Measurements from ENCODE around the gene SNAP25. TPM values are rescaled to one million over a fixed set of nuclear protein-coding genes. Genes with fewer than 3 reads are reported as not detected.

The SNAP25 gene
- total RNA-seq, 1 donor from 2014 or later, result 3.7 TPM

DNA sequence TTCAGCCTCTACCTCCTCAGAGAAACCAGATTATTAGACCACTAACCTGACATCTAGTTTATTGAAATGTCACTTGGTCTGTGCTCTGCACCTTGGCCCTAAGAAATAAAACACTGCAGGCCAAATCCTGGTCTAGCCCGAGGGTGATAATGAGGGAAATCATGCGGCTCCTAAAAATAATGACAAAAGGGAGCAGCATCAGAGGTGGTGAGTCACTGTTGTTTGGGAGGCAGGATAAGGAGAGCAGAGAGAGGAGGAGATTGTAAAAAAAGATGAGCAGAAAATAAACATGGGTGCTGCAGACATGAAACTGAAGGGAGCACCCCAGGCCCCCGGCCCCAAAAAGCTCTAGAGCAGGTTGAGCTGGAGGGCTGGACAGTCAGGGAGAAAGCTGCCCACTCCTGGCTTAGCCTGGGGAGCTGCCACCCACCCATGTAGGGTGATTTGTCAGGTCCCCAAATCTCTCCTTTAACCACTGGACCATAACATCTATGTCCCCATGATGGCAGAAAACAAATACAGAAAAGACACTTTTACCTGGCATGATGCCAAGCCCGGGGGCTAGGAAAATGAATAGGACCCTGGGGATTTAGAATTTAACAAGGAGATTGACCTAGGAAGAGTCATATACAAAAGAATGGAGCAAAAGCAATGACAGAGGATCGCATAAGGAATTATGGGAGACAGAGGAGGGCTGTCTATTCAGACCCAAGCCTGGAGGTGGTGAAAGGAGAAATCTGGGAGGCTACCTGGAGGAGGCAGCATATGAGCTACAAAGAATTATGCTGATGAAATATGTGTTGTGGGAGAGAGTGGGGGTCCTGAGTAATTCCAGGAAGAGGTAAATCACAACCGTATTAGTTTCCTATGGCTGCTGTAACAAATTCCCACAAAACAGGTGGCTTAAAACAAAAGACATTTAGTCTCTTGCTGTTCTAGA is 103.7 kb downstream of the SNAP25 start:
- DNase-seq (ENCODE audit: low spot score), result no peak
- Mint-ChIP-seq H3K27me3 (ENCODE audit: insufficient read depth) (peaks cover 3% of the 10 kb centered on the region), H3K27ac (no peak overlapping the region), H3K36me3 (ENCODE audit: low read depth) (no peaks in the 10 kb centered on the region), H3K4me3 (no peak overlapping the region), H3K9me3 (peaks cover 5% of the 10 kb centered on the region), H3K4me1 (ENCODE audit: low read depth) (no peaks in the 10 kb centered on the region)
- intact Hi-C loops (cut with micrococcal nuclease), result no loop called here

DNA sequence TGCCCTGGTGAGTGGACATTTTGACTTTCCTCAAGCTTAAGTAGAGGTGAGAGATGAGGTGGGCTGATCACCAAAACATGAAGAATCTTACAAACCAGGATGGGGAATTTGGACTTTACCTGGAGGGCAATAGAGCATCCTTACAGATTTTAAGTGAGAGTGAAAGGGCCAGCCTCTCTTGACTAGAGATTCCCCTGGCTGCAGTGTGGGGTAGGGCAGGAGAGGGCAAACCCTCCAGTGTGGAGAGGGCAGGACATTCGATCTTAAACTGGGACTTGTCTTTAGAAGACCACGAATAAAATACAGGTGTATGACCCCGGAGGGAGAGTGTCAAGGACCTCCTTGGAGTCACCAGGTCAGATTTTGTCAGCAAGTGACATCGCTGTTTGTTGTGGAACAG is 105.1 kb downstream of the SNAP25 start:
- no peak overlapping the region for H3K27ac Mint-ChIP-seq
- H3K27me3 Mint-ChIP-seq (ENCODE audit: insufficient read depth), result peaks cover 3% of the 10 kb centered on the region
- peaks cover under 1% of the 10 kb centered on the region for H3K9me3 Mint-ChIP-seq
- DNase-seq (ENCODE audit: low spot score), result no peak
- no peak overlapping the region for H3K4me3 Mint-ChIP-seq
- intact Hi-C loops (cut with micrococcal nuclease), result no loop called here
- no peaks in the 10 kb centered on the region for H3K4me1 Mint-ChIP-seq (ENCODE audit: low read depth)
- no peaks in the 10 kb centered on the region for H3K36me3 Mint-ChIP-seq (ENCODE audit: low read depth)

DNA sequence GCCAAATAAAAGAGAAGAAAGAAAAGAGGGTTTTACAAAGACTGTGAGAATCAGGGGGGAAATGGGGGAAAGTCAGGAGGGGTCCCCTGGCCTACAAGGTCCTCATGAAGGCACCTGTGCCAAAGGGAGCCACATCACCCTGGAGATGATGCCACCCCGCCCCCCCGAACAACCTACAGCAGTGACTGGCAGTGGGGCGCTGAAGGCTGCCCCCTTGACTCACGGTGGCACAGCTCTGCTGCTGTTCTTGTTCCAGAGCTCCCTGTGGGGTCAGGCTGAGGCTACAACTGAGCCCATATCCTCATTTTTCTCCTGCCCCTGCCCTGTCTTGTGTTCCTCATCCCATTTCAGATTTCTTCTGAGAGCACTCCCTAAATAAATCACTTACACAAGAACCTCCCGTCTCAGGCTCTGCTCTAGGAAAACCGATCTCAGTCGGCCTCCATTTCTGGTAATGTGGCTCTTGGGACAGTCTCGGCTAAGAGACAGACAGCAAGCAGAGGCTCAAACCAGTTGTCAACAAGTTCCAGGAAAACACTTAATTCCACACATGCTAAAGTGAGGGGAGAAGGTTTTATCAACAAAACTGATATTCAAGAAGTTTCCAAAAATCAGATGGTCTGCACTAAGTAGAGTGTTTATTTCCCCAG is 105.7 kb downstream of the SNAP25 start:
- no peaks in the 10 kb centered on the region for H3K36me3 Mint-ChIP-seq (ENCODE audit: low read depth)
- no peaks in the 10 kb centered on the region for H3K9me3 Mint-ChIP-seq
- no peak overlapping the region for H3K27ac Mint-ChIP-seq
- no peaks in the 10 kb centered on the region for H3K4me1 Mint-ChIP-seq (ENCODE audit: low read depth)
- DNase-seq (ENCODE audit: low spot score), result no peak
- H3K27me3 Mint-ChIP-seq (ENCODE audit: insufficient read depth), result peaks cover 3% of the 10 kb centered on the region
- intact Hi-C loops (cut with micrococcal nuclease), result no loop called here
- H3K4me3 Mint-ChIP-seq, result no peak overlapping the region

DNA sequence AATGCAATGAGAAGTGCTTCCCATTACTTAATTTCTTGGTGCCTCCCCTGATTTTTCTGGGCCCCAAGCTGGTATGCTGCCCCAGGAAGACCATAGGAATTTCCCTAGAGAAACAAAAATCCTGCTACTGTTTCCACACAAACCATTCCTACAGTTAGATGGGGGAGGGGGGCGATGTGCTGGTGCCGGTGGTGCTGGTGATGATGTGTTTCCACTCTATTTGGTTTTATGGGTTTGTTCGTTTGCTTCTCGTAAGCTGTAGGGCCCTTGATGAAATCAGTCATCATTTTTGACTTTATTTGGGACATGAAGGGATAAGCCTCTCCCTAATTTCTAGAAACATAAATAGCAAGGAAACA is 110.2 kb downstream of the SNAP25 start:
- no peaks in the 10 kb centered on the region for H3K4me1 Mint-ChIP-seq (ENCODE audit: low read depth)
- H3K27me3 Mint-ChIP-seq (ENCODE audit: insufficient read depth), result peaks cover 13% of the 10 kb centered on the region
- no peak for DNase-seq (ENCODE audit: low spot score)
- intact Hi-C loops (cut with micrococcal nuclease), result no loop called here
- H3K36me3 Mint-ChIP-seq (ENCODE audit: low read depth), result no peaks in the 10 kb centered on the region
- H3K4me3 Mint-ChIP-seq, result no peak overlapping the region
- no peaks in the 10 kb centered on the region for H3K9me3 Mint-ChIP-seq
- no peak overlapping the region for H3K27ac Mint-ChIP-seq

DNA sequence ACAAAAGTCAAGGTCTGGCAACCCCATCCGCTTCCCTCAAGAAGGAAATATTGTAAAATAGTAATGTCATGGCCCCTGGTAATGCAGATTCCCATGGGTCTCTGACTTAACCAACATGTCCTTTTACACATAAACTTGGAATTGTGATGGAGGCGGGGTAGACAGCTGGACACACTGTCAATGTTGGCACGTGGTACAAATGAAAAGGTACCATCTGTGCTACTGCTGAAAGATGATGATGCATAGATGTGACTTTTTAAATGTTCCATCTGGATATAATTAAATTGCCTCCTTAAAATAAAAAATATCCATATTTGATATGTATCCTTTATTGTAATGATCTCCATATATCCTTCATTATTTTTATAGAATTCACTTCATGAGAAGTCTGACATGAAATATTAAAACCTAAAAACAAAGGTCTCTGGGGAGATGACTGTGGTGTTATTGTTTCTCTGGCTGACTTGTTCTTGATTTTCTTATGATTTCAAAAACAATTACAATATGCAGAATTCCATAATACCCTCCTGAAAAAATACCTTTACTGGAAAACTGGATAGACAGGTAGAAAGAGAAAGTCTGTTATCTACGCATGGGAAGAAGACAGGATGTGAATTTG is 110.9 kb downstream of the SNAP25 start:
- H3K27me3 Mint-ChIP-seq (ENCODE audit: insufficient read depth), result peaks cover 13% of the 10 kb centered on the region
- no peaks in the 10 kb centered on the region for H3K4me1 Mint-ChIP-seq (ENCODE audit: low read depth)
- H3K27ac Mint-ChIP-seq, result no peak overlapping the region
- DNase-seq (ENCODE audit: low spot score), result no peak
- H3K4me3 Mint-ChIP-seq, result no peak overlapping the region
- intact Hi-C loops (cut with micrococcal nuclease), result no loop called here
- H3K9me3 Mint-ChIP-seq, result no peaks in the 10 kb centered on the region
- H3K36me3 Mint-ChIP-seq (ENCODE audit: low read depth), result no peaks in the 10 kb centered on the region

DNA sequence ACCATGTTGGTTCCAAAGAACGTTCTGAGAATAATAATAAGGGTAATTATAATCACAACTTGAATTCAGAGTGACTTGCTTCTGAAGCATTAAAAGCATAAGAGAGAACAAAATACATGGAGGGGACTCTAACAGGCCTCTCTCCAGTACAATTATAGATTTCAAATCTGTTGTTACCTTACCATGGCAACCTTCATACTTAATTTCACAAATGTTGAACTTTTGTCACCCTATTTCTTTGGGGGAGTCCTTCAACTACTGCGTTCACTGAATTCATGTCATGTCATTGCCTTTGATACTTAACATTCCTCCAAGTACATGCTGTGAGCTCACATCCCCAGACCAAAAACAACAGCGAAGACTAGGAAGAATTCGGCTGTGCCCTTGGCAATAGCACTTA is 111.4 kb downstream of the SNAP25 start:
- no peaks in the 10 kb centered on the region for H3K9me3 Mint-ChIP-seq
- no peak for DNase-seq (ENCODE audit: low spot score)
- no peak overlapping the region for H3K4me3 Mint-ChIP-seq
- H3K27me3 Mint-ChIP-seq (ENCODE audit: insufficient read depth), result peaks cover 15% of the 10 kb centered on the region
- intact Hi-C loops (cut with micrococcal nuclease), result no loop called here
- H3K4me1 Mint-ChIP-seq (ENCODE audit: low read depth), result no peaks in the 10 kb centered on the region
- no peaks in the 10 kb centered on the region for H3K36me3 Mint-ChIP-seq (ENCODE audit: low read depth)
- H3K27ac Mint-ChIP-seq, result no peak overlapping the region

DNA sequence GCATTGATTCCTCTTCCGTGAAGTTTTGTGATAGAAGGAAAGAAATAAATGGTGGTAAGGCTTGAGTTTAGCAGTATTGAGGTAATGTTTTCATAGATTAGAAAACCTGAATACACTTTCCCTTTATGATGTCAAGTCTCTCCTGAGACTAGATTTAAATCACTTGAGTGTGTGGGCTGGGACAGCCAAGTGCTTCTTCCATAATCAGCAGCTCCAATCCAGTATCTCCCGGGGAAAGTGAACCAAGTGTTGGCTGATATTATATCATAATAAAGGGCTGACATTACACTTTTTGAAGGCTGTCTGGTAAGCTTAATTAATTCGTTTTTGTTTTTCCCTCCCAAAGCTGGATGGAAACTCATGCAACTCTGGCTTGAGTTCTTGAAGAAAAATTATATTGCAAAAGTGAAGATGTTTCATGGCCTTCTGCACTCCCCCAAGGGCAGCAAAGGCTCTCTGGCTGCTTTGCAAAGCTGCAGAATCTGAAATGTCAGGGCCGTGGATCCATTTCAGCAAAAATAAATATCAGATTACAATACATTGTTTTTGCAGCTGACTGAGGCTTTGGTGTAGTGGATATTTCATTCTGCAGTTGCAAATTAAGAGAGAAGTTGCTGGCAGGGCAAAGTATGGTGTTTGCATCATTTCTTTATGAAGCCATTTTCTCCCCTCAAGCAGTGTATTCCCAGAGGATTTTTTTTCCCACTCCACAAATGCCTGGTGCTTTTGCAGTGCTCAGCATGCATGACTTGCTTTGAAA is 114.2 kb downstream of the SNAP25 start:
- Mint-ChIP-seq H3K36me3 (ENCODE audit: low read depth) (no peaks in the 10 kb centered on the region), H3K27ac (no peak overlapping the region), H3K27me3 (ENCODE audit: insufficient read depth) (peaks cover 18% of the 10 kb centered on the region), H3K4me1 (ENCODE audit: low read depth) (peaks cover 5% of the 10 kb centered on the region), H3K9me3 (no peaks in the 10 kb centered on the region), H3K4me3 (no peak overlapping the region)
- no peak for DNase-seq (ENCODE audit: low spot score)
- intact Hi-C loops (cut with micrococcal nuclease), result no loop called here

DNA sequence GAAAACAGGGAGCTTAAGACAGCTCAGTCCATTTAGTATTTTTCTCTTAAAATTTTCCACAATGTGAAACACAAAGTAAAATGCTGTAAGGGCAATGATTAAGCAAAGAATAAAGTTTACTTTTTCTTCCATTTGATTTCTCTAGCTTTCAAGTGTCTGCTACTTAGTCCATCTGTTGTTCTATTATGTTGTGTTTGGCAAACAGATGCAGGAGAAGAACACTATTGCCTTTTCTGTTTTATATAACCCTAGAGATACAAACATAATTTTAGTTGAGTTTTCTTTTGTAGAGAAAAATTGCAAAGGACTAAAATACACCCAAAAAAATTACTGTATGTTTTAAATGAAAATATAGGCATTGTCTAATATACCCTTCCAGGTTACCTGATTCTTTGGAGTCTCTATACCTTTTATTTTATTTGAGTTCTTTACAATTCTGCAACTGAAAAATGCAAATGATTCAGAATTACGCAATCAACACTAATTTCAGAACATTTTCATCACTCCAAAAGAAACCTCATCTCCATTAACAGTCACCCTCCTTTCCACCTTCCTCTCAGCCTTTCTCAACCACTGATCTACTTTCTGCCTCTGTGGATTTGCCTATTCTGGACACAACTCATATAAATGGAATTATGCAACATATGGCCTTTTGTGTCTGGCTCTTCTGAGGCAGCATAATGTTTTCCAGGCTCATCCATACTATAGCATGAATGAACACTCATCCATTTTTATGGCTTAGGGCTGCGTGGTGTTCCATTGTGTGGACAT is 118.5 kb downstream of the SNAP25 start:
- intact Hi-C loops (cut with micrococcal nuclease), result no loop called here
- Mint-ChIP-seq H3K27me3 (ENCODE audit: insufficient read depth) (peaks cover 16% of the 10 kb centered on the region), H3K4me1 (ENCODE audit: low read depth) (peaks cover 5% of the 10 kb centered on the region), H3K36me3 (ENCODE audit: low read depth) (no peaks in the 10 kb centered on the region), H3K27ac (no peak overlapping the region), H3K4me3 (no peak overlapping the region), H3K9me3 (no peaks in the 10 kb centered on the region)
- DNase-seq (ENCODE audit: low spot score), result no peak

DNA sequence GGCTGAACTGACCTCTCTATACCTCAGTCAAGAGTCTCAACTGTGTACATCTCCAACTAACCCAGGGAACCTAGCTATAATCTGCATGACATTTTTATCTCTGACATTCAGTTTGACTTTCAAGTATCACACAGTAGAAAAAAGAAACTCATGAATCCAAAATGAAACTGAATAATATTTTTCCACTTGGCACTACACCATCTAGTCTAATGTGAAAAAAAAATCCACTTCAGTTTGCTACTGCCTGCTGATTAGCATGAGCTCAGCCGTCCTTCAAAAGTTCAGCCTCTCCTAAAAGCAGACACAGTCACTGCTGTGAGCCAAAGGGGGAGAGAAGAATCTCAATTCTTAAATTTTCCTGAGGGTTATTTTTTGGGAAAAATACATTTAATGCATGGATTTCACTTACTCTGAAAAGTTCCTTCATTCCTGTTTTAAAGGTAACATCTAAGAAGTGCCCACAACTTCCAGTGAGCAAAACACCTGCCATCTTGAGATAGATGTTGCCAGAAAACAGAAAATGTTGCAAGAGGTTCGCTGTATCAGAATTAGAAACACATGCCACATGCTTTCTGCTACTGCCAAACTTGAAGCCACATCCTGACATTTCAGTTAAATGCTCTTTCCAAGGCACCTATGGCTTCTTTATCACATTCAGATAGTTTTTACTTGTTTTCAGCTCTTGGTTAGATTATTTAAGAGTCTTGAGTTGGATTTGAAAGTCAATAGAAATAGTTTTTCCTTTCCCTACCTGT is 120.0 kb downstream of the SNAP25 start:
- peaks cover 5% of the 10 kb centered on the region for H3K4me1 Mint-ChIP-seq (ENCODE audit: low read depth)
- no peak overlapping the region for H3K27ac Mint-ChIP-seq
- intact Hi-C loops (cut with micrococcal nuclease), result no loop called here
- DNase-seq (ENCODE audit: low spot score), result no peak
- H3K27me3 Mint-ChIP-seq (ENCODE audit: insufficient read depth), result peaks cover 13% of the 10 kb centered on the region
- H3K36me3 Mint-ChIP-seq (ENCODE audit: low read depth), result no peaks in the 10 kb centered on the region
- H3K9me3 Mint-ChIP-seq, result no peaks in the 10 kb centered on the region
- no peak overlapping the region for H3K4me3 Mint-ChIP-seq

DNA sequence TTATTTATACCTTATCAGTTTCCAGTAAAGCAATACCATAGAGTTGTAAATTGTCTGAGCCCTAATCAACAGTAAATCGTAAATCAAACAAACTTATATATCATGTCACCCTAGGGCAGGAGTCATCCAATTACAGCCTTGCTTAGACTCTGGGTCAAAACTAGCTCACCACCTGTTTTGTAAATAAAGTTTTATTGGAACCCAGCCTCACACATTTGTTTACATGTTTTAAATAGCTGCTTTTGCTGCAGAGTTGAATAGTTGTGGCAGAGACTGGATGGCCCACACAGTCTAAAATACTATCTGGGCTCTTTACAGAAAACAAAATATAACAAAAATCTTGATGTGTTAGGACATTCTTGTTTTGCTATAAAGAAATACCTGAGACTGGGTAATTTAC is 121.0 kb downstream of the SNAP25 start:
- Mint-ChIP-seq H3K36me3 (ENCODE audit: low read depth) (no peaks in the 10 kb centered on the region), H3K27ac (no peak overlapping the region), H3K9me3 (no peaks in the 10 kb centered on the region), H3K4me3 (no peak overlapping the region), H3K4me1 (ENCODE audit: low read depth) (peaks cover 5% of the 10 kb centered on the region), H3K27me3 (ENCODE audit: insufficient read depth) (peaks cover 12% of the 10 kb centered on the region)
- no peak for DNase-seq (ENCODE audit: low spot score)
- intact Hi-C loops (cut with micrococcal nuclease), result no loop called here

DNA sequence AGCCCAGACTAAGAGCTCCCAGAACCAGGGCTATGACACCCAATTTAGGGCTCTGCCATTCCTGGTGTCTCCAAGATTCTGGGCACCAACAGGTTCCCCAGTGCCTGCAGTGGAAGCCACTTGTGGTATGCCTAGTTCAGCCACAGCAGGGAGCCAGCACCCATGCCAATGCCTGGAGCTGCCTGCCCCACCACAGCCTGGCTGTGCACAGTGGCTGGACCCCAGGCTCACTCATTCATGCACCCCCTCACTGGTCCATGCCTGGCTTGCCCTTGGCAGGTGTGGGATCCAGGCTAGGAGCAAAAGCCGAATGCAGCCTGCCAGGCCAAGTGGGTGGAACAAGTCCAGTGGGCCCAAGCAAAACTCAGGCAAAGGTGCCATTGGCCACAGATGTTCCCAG is 123.5 kb downstream of the SNAP25 start:
- H3K27ac Mint-ChIP-seq, result no peak overlapping the region
- no peak overlapping the region for H3K4me3 Mint-ChIP-seq
- no peak for DNase-seq (ENCODE audit: low spot score)
- H3K36me3 Mint-ChIP-seq (ENCODE audit: low read depth), result no peaks in the 10 kb centered on the region
- peaks cover 5% of the 10 kb centered on the region for H3K4me1 Mint-ChIP-seq (ENCODE audit: low read depth)
- no peaks in the 10 kb centered on the region for H3K9me3 Mint-ChIP-seq
- intact Hi-C loops (cut with micrococcal nuclease), result no loop called here
- peaks cover 12% of the 10 kb centered on the region for H3K27me3 Mint-ChIP-seq (ENCODE audit: insufficient read depth)

DNA sequence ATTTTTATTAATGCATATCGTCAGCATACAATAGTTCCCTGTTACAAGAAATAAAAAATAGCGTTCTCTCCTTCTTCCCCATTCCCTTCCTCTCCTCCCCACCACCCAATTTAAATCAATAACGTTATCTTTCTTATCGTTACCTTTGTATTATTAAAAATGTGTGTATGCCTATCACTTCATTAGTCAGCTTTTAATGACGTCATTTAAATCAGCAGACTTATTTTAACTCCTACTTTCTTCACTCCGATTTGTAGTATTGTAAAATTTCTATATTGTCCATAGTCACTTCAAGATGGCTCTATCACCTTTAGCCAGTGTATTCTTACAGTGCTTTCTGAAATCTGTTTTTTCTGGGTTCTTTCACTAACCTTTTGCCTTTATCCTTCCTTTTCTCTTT is 126.3 kb downstream of the SNAP25 start:
- intact Hi-C loops (cut with micrococcal nuclease), result no loop called here
- Mint-ChIP-seq H3K27ac (no peak overlapping the region), H3K9me3 (no peaks in the 10 kb centered on the region), H3K4me1 (ENCODE audit: low read depth) (no peaks in the 10 kb centered on the region), H3K36me3 (ENCODE audit: low read depth) (no peaks in the 10 kb centered on the region), H3K4me3 (no peak overlapping the region), H3K27me3 (ENCODE audit: insufficient read depth) (peaks cover 7% of the 10 kb centered on the region)
- no peak for DNase-seq (ENCODE audit: low spot score)

All from activated T-helper 1 cell treated with anti-CD3 and anti-CD28 coated beads, Interleukin-12 subunit alpha, Interleukin-12 subunit beta, Interleukin-2, Interleukin-4 antibody, amounts not matched to agents 30 ng/mL and 10 ng/mL and 1 ng/mL, durations not matched to agents 14 hours and 24 hours and 36 hours (primary cell).